K562 (cell line): ENCODE measurements around the gene EPM2A. TPM values are rescaled to one million over a fixed set of nuclear protein-coding genes. Genes with fewer than 3 reads are reported as not detected.

Source experiments
- ATF1 ChIP-seq, 2 experiments: fragments of 450-650 bp in 1 of 2; IDR thresholded peaks; 2 replicates each; pipeline ENCODE4 v1.6.1; 2016; ENCODE audit warnings: missing compliant biosample characterization in 1 of 2, missing genetic modification characterization in 1 of 2
- BRCA1 ChIP-seq, 2 experiments: fragments of 450-650 bp in 1 of 2; sonication (generic) in 1 of 2; formaldehyde crosslinking in 1 of 2; IDR thresholded peaks; 2 replicates each; pipeline versions ENCODE4 v1.5.0 to v1.6.1; 2017 to 2020; ENCODE audit warnings: mild to moderate bottlenecking in 1 of 2, missing genetic modification reagents in 1 of 2
- CBX2 ChIP-seq: fragments of 200-600 bp; sonication (generic); IDR thresholded peaks from one replicate; pipeline ENCODE4 v1.6.1; 2012; ENCODE audit warnings: mild to moderate bottlenecking, low read length, inconsistent platforms; ENCODE audit not compliant: insufficient read depth, poor library complexity, severe bottlenecking
- CBX3 ChIP-seq, 2 experiments: IDR thresholded peaks; 1 replicate in 1 of 2; 2 replicates in 1 of 2; pipeline ENCODE4 v1.6.1; 2012; ENCODE audit warnings: inconsistent platforms in 2 of 2, low read length in 2 of 2, borderline replicate concordance in 1 of 2, control low read depth in 1 of 2
- CEBPG ChIP-seq, 3 experiments: fragments of 200-800 bp in 1 of 3; sonication (Bioruptor generic) in 1 of 3; sonication (generic) in 1 of 3; formaldehyde crosslinking in 1 of 3; IDR thresholded peaks in 2 of 3; conservative IDR thresholded peaks in 1 of 3; 2 replicates each; pipeline versions ENCODE4 v1.6.1 to v1.8.0; 2016 to 2022; ENCODE audit warnings: missing compliant biosample characterization in 2 of 3, missing genetic modification characterization in 2 of 3, mild to moderate bottlenecking in 1 of 3, missing genetic modification reagents in 1 of 3
- CXXC5 ChIP-seq: fragments of 250-450 bp; sonication (Bioruptor Pico); IDR thresholded peaks from 2 replicates; pipeline ENCODE4 v1.8.0; 2022; ENCODE audit warnings: inconsistent platforms, mild to moderate bottlenecking, moderate library complexity
- FIP1L1 ChIP-seq: fragments of 200-400 bp; formaldehyde crosslinking; IDR thresholded peaks from 2 replicates; pipeline ENCODE4 v1.6.1; 2018; ENCODE audit warnings: mild to moderate bottlenecking, low read depth, low read length; ENCODE audit not compliant: poor library complexity, severe bottlenecking
- HNRNPUL1 ChIP-seq: fragments of 200-400 bp; formaldehyde crosslinking; IDR thresholded peaks from 2 replicates; pipeline ENCODE4 v1.6.1; 2017; ENCODE audit warnings: low read length
- KHSRP ChIP-seq: fragments of 450-650 bp; IDR thresholded peaks from 2 replicates; pipeline ENCODE4 v1.6.1; 2017
- NCOR1 ChIP-seq: fragments of 450-650 bp; IDR thresholded peaks from 2 replicates; pipeline ENCODE4 v1.6.1; 2016; ENCODE audit warnings: mild to moderate bottlenecking, moderate library complexity
- NR3C1 ChIP-seq: sonication (generic); formaldehyde crosslinking; IDR thresholded peaks from 2 replicates; pipeline ENCODE4 v1.8.1; 2022; ENCODE audit warnings: missing genetic modification reagents
- PTBP1 ChIP-seq: fragments of 200-400 bp; formaldehyde crosslinking; IDR thresholded peaks from 2 replicates; pipeline ENCODE4 v1.6.1; 2017; ENCODE audit warnings: low read depth, low read length
- RAD21 ChIP-seq, 2 experiments: fragments of 250-450 bp in 1 of 2; fragments of 450-650 bp in 1 of 2; sonication (Bioruptor Pico) in 1 of 2; formaldehyde crosslinking in 1 of 2; IDR thresholded peaks in 1 of 2; conservative IDR thresholded peaks in 1 of 2; 2 replicates each; pipeline versions ENCODE4 v1.4.0 to v1.8.0; 2020 to 2022; ENCODE audit warnings: mild to moderate bottlenecking in 2 of 2, moderate library complexity in 1 of 2
- SIN3A ChIP-seq, 2 experiments: fragments of 150-350 bp in 1 of 2; IDR thresholded peaks; 2 replicates each; pipeline ENCODE4 v1.6.1; 2011 to 2016; ENCODE audit warnings: borderline replicate concordance in 2 of 2, low read depth in 2 of 2, low read length in 2 of 2, mild to moderate bottlenecking in 2 of 2, moderate library complexity in 2 of 2; ENCODE audit not compliant: control insufficient read depth in 1 of 2
- SMAD2 ChIP-seq: fragments of 150-350 bp; IDR thresholded peaks from 2 replicates; pipeline ENCODE4 v1.6.1; 2014; ENCODE audit warnings: low read depth, mild to moderate bottlenecking, low read length
- ZBTB8A ChIP-seq: fragments of 450-650 bp; IDR thresholded peaks from 2 replicates; pipeline ENCODE4 v1.6.1; 2018; ENCODE audit warnings: mild to moderate bottlenecking, moderate library complexity; ENCODE audit not compliant: partially characterized antibody
- ZNF197 ChIP-seq: fragments of 200-800 bp; sonication (Bioruptor generic); IDR thresholded peaks from 2 replicates; pipeline ENCODE4 v1.6.1; 2016; ENCODE audit warnings: low read depth, missing genetic modification characterization, missing compliant biosample characterization
- ZNF263 ChIP-seq: sonication (generic); formaldehyde crosslinking; IDR thresholded peaks from 2 replicates; pipeline ENCODE4 v1.8.0; 2022; ENCODE audit warnings: mild to moderate bottlenecking, missing genetic modification reagents, borderline replicate concordance
- ZNF274 ChIP-seq: IDR thresholded peaks from 2 replicates; pipeline ENCODE4 v1.6.1; 2011; ENCODE audit warnings: low read depth, mild to moderate bottlenecking, low read length, moderate library complexity, borderline replicate concordance
- ZNF324 ChIP-seq: fragments of 250-450 bp; sonication (Bioruptor Pico); IDR thresholded peaks from 2 replicates; pipeline ENCODE4 v1.4.0; 2020; ENCODE audit warnings: mild to moderate bottlenecking
- ZNF668 ChIP-seq: fragments of 250-450 bp; sonication (Bioruptor Pico); IDR thresholded peaks from 2 replicates; pipeline ENCODE4 v1.8.0; 2022; ENCODE audit warnings: mild to moderate bottlenecking, inconsistent platforms
- ZNF75A ChIP-seq: fragments of 450-650 bp; formaldehyde crosslinking; IDR thresholded peaks from 2 replicates; pipeline ENCODE4 v1.4.0; 2020; ENCODE audit warnings: mild to moderate bottlenecking
- ZSCAN29 ChIP-seq: fragments of 450-650 bp; IDR thresholded peaks from 2 replicates; pipeline ENCODE4 v1.6.1; 2017
- polyA plus RNA-seq, 8 experiments: library from polyadenylated mRNA; depleted of rRNA in 4 of 8; stranded (reverse) in 5 of 8; unstranded in 3 of 8; fragments of >200 nt; fragmentation: Nextera tagmentation in 2 of 8; fragmentation: Illumina TruSeq in 1 of 8; extraction: Ambion mirVana in 2 of 8; extraction: Trizol in 1 of 8; gene quantifications; 2 replicates each; pipeline versions ENCODE4 v1.2.1 to v1.2.3, GENCODE V29; 2011 to 2014; ENCODE audit warnings: inconsistent platforms in 1 of 8, missing spikeins in 1 of 8
- total RNA-seq, 7 experiments: library from RNA; depleted of rRNA in 6 of 7; stranded (reverse); fragments of >200 nt in 6 of 7; fragmentation: Illumina TruSeq in 2 of 7; extraction: Trizol in 2 of 7; gene quantifications; 2 replicates each; pipeline versions ENCODE4 v1.2.1 to v1.2.3, GENCODE V29; 2011 to 2021; ENCODE audit warnings: low replicate concordance in 1 of 7
- TF ChIP-seq, protein P1 (sequence below): fragments of 250-450 bp; sonication (Bioruptor Pico); IDR thresholded peaks from 2 replicates; pipeline ENCODE4 v1.8.0; 2022; ENCODE audit warnings: inconsistent platforms, mild to moderate bottlenecking, moderate library complexity, borderline replicate concordance
- TF ChIP-seq, protein P2 (sequence below): fragments of 450-650 bp; IDR thresholded peaks from 2 replicates; pipeline ENCODE4 v1.6.1; 2014; ENCODE audit warnings: low read depth, mild to moderate bottlenecking, moderate library complexity, borderline replicate concordance

Gene EPM2A
- total and polyA plus RNA-seq, 9 of the 15 experiments (the other 6 are each of a cell fraction or from before 2014, with no cell fraction given), result 0.35 to 5.3 (median 2.5) TPM

DNA sequence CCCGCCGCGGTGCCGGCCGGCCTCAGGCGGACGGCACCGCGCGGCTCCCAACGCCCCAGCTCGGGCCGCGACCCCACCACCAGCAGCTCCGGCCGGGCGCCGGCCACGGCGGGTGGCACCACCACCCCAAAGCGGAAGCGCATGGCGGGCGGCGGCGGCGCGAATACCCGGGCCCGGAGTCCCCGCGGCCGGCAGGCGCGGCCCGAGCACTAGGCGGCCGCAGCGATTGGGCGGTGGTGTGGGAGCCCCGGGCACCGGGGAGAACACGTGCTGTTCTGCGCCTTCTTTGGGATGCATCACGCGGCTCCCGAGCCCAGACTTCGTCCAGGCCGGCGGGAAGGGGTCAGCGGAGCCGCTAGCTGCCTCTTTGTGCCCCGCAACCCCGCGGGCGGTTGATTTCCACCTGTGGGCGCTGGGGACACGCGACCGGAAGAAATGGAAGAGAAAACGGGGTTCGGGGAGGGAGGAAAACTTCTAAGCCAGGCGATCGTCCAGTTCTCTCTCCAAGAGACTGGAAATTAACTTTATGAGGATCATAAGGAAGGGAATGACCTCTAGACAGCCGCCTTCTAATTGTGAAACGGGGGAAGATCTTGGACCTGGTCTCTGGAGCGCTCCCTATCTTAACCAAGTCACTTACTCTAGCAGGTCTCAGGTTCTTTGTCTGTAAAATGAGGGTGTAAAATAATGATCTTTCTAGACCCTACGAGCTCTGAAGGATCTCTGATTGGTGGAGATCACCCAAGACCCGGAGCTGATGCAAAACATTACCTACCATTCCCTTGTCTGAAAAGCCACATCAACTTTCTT is at the start of gene EPM2A (continued):
- TF ChIP-seq NCOR1, result no peak
- TF ChIP-seq ZNF668 (CRISPR knock-in tag), result no peak
- TF ChIP-seq ZSCAN29, result no peak
- no peak for TF ChIP-seq ZBTB8A
- no peak for TF ChIP-seq KHSRP
- TF ChIP-seq CXXC5 (CRISPR knock-in tag), result peak; percentile 74
- TF ChIP-seq, protein P1, sequence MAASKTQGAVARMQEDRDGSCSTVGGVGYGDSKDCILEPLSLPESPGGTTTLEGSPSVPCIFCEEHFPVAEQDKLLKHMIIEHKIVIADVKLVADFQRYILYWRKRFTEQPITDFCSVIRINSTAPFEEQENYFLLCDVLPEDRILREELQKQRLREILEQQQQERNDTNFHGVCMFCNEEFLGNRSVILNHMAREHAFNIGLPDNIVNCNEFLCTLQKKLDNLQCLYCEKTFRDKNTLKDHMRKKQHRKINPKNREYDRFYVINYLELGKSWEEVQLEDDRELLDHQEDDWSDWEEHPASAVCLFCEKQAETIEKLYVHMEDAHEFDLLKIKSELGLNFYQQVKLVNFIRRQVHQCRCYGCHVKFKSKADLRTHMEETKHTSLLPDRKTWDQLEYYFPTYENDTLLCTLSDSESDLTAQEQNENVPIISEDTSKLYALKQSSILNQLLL, result no peak
- peak in 1 of 2 experiments; percentile 19; a peak in 2 of 4 replicates for TF ChIP-seq RAD21 (CRISPR knock-in tag; conservative IDR thresholded peaks at IDR 0.05 in 1 of 2, IDR thresholded peaks at IDR 0.05 in 1 of 2)
- no peak for TF ChIP-seq ZNF324 (CRISPR knock-in tag)
- TF ChIP-seq, protein P2, sequence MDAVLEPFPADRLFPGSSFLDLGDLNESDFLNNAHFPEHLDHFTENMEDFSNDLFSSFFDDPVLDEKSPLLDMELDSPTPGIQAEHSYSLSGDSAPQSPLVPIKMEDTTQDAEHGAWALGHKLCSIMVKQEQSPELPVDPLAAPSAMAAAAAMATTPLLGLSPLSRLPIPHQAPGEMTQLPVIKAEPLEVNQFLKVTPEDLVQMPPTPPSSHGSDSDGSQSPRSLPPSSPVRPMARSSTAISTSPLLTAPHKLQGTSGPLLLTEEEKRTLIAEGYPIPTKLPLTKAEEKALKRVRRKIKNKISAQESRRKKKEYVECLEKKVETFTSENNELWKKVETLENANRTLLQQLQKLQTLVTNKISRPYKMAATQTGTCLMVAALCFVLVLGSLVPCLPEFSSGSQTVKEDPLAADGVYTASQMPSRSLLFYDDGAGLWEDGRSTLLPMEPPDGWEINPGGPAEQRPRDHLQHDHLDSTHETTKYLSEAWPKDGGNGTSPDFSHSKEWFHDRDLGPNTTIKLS, result 0 out of 2 replicates have a peak, but pooled peaks have one; percentile 8
- no peak for TF ChIP-seq CEBPG (CRISPR knock-in tag; IDR thresholded peaks at IDR 0.05)
- peak in 1 of 2 experiments; percentile 51; a peak in 1 of 4 replicates for TF ChIP-seq CEBPG (tag; conservative IDR thresholded peaks at IDR 0.05 in 1 of 2, IDR thresholded peaks at IDR 0.05 in 1 of 2)
- TF ChIP-seq ZNF197 (CRISPR knock-in tag), result peak; percentile 28; the same call in 1 of the 2 replicates
- no peak for TF ChIP-seq HNRNPUL1
- TF ChIP-seq CBX2, result no peak
- TF ChIP-seq ZNF75A (CRISPR knock-in tag), result no peak
- TF ChIP-seq ATF1 (CRISPR knock-in tag; IDR thresholded peaks at IDR 0.05), result no peak
- peak; percentile 4; the same call in 1 of the 2 replicates for TF ChIP-seq ATF1 (tag; IDR thresholded peaks at IDR 0.05)
- no peak for TF ChIP-seq BRCA1 (IDR thresholded peaks at IDR 0.05)
- TF ChIP-seq BRCA1 (CRISPR knock-in tag; IDR thresholded peaks at IDR 0.05), result no peak
- no peak for TF ChIP-seq FIP1L1
- no peak; a peak in 1 of 4 replicates for TF ChIP-seq SIN3A (IDR thresholded peaks at IDR 0.05; ENCODE audit: borderline replicate concordance in 2 of 2, control insufficient read depth in 1 of 2, low read depth in 2 of 2, low read length in 2 of 2)
- TF ChIP-seq CBX3 (IDR thresholded peaks at IDR 0.05; ENCODE audit: borderline replicate concordance in 1 of 2, low read length in 2 of 2), result no peak; a peak in 1 of 3 replicates
- TF ChIP-seq NR3C1 (CRISPR knock-in tag), result peak; percentile 88
- no peak for TF ChIP-seq ZNF274
- TF ChIP-seq SMAD2, result no peak
- TF ChIP-seq PTBP1, result no peak
- 0 out of 2 replicates have a peak, but pooled peaks have one; percentile 14 for TF ChIP-seq ZNF263 (CRISPR knock-in tag)
